Activated CD4-positive, alpha-beta memory T cell treated with anti-CD3 and anti-CD28 coated beads, Interleukin-2, amount 10 ng/mL, durations not matched to agents 7 days and 5 days (primary cell): ENCODE data around the gene AADAC. TPM values are rescaled to one million over a fixed set of nuclear protein-coding genes. Genes with fewer than 3 reads are reported as not detected.
"Not testable (repeated sequence)": the region's sequence is repeated elsewhere in the genome, so short reads cannot be mapped to it uniquely, and the experiment has no call there.

Experiments
- CTCF ChIA-PET: fragments of 350-600 bp; sonication (Branson Sonifier 250); formaldehyde crosslinking; loops from one replicate; lab custom pipeline; 2021; ENCODE audit warnings: antibody characterized with exemption, inconsistent platforms; lab: Charles Lee
- POLR2A ChIA-PET: fragments of 350-600 bp; sonication (Branson Sonifier 250); formaldehyde crosslinking; loops from one replicate; lab custom pipeline; 2021; ENCODE audit warnings: antibody characterized with exemption; lab: Charles Lee
- DNase-seq: peaks from one replicate; pipeline ENCODE4 v3.0.0-alpha.2; 2020
- H3K27ac Mint-ChIP-seq: one replicate; pipeline ENCODE4 v1.8.0; 2021; ENCODE audit warnings: mild to moderate bottlenecking, mixed read lengths
- H3K27me3 Mint-ChIP-seq: one replicate; pipeline ENCODE4 v1.8.0; 2021; ENCODE audit warnings: mixed read lengths
- H3K36me3 Mint-ChIP-seq: one replicate; pipeline ENCODE4 v1.8.0; 2021; ENCODE audit warnings: low read depth, mixed read lengths
- H3K4me1 Mint-ChIP-seq: one replicate; pipeline ENCODE4 v1.8.0; 2021; ENCODE audit warnings: mixed read lengths
- H3K4me3 Mint-ChIP-seq: one replicate; pipeline ENCODE4 v1.8.0; 2021; ENCODE audit warnings: mild to moderate bottlenecking, mixed read lengths
- H3K9me3 Mint-ChIP-seq: one replicate; pipeline ENCODE4 v1.8.0; 2021; ENCODE audit warnings: mixed read lengths
- total RNA-seq, 2 experiments: library from RNA; stranded (reverse); gene quantifications; one replicate each; pipeline ENCODE4 v1.2.3, GENCODE V29; 2021

The AADAC gene
- total RNA-seq, 2 experiments from 2014 or later, result not detected

- no peak for DNase-seq
- Mint-ChIP-seq H3K27me3 (peaks cover 30% of the 10 kb centered on the region), H3K4me3 (no peak overlapping the region), H3K9me3 (peaks cover 2% of the 10 kb centered on the region), H3K27ac (no peak overlapping the region), H3K36me3 (no peaks in the 10 kb centered on the region), H3K4me1 (no peaks in the 10 kb centered on the region)
- CTCF ChIA-PET, result no interaction called here
- POLR2A ChIA-PET, result no interaction called here
Measured at GRCh38 chr3:151845306-151845905, 31.5 kb downstream of the AADAC start.

GRCh38 chr3:151850065-151850464 lies 36.1 kb downstream of the AADAC start:
- H3K27me3 Mint-ChIP-seq, result peaks cover 22% of the 10 kb centered on the region
- CTCF ChIA-PET, H3K9me3 Mint-ChIP-seq, POLR2A ChIA-PET, H3K27ac Mint-ChIP-seq, H3K4me1 Mint-ChIP-seq, H3K4me3 Mint-ChIP-seq, H3K36me3 Mint-ChIP-seq, DNase-seq: not testable (repeated sequence)

DNA sequence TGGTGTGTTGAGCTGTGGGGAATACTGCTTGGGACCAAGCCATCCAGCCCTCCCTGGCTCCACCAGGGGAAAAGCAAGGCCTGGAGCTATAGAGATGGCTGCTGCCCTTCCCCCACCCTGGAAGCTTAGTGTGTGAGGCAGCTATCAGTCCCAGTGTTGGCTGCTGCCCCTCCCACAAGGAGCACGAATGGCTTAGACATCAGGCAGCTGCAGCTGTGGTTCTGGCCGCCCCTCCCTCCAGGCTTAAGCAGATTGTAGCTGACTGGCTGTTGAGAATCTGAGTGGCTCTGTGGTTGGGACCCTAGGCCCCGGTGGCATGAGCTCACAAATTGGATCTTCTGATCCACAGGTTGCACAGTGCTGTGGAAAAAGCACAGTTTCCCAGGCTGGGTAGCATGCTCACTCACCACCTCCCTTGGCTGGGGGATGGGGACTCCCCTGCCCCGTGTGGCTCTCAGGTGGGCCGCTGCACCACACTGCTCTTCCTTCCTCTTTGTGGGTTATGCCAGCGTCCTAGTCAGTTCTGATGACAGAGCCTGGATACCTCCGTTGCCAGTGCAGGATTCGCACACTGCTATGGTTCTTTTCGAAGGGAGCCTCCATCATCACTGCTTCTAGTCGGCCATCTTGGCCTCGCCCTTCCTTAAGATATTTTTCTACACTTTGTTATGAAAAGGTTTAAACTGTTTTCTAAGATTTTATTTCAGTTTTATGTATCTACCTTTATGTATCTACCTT lies 38.3 kb downstream of the AADAC start:
- POLR2A ChIA-PET, result no interaction called here
- Mint-ChIP-seq H3K27me3 (peaks cover 14% of the 10 kb centered on the region), H3K9me3 (peaks cover 8% of the 10 kb centered on the region), H3K4me3 (no peak overlapping the region), H3K27ac (no peak overlapping the region), H3K4me1 (no peaks in the 10 kb centered on the region), H3K36me3 (no peaks in the 10 kb centered on the region)
- DNase-seq, result no peak
- CTCF ChIA-PET, result no interaction called here

- Mint-ChIP-seq H3K27ac (no peak overlapping the region), H3K4me3 (no peak overlapping the region), H3K9me3 (no peaks in the 10 kb centered on the region), H3K36me3 (no peaks in the 10 kb centered on the region), H3K27me3 (peaks cover 6% of the 10 kb centered on the region), H3K4me1 (no peaks in the 10 kb centered on the region)
- POLR2A ChIA-PET, result no interaction called here
- CTCF ChIA-PET, result no interaction called here
- DNase-seq, result no peak
Measured at GRCh38 chr3:151856118-151856517, 42.2 kb downstream of the AADAC start.

DNA sequence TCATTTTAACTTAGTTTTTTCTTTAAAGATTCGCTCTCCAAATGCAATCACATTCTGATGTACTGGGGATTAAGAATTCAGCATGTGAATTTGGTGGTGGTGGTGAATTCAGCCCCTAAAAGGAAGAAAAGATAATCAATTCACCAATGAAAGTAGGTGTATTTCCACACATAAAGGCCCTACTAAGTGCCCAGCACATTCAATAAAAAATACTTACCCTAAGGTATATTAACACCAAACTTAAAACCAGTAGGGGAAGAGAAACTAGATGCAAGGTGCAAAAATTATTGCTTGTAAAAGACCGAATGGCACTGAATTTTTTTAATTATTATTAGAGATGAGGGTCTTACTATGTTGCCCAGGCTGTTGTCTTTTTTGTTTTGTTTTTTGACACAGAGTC lies 42.7 kb downstream of the AADAC start:
- no peaks in the 10 kb centered on the region for H3K9me3 Mint-ChIP-seq
- POLR2A ChIA-PET, result no interaction called here
- no peaks in the 10 kb centered on the region for H3K4me1 Mint-ChIP-seq
- peaks cover 5% of the 10 kb centered on the region for H3K27me3 Mint-ChIP-seq
- no peaks in the 10 kb centered on the region for H3K36me3 Mint-ChIP-seq
- H3K4me3 Mint-ChIP-seq, result no peak overlapping the region
- no peak overlapping the region for H3K27ac Mint-ChIP-seq
- CTCF ChIA-PET, result no interaction called here
- DNase-seq, result no peak

DNA sequence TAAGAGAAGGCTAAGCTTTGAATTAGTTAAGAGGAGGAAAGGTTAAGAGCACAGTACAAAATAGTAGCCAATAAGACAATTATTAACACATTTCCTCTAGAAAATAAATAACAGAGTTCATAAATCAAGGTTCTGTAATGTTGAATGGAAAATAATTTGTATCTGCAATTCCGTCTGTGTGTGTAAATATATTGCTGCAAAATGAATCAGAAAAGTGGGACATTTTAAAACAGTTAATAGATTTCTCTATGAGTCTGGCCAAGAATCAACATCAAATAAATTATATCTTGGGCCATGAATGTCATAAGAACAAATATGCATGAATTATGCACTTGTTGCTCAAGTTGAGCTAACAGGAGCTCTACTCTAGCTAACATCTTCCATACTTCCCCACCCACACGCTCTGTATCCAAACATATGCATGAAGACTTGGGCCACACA lies 45.3 kb downstream of the AADAC start:
- CTCF ChIA-PET, result no interaction called here

GRCh38 chr3:151859905-151860304 lies 46.0 kb downstream of the AADAC start:
- ChIA-PET POLR2A (no interaction called here), CTCF (interaction anchor here (1.4 kb wide), 1 partner anchor 59 kb away, joined by 3 read pairs; no protein-coding TSS in a partner anchor)
- Mint-ChIP-seq H3K27ac (no peak overlapping the region), H3K27me3 (peaks cover 5% of the 10 kb centered on the region), H3K36me3 (no peaks in the 10 kb centered on the region), H3K9me3 (no peaks in the 10 kb centered on the region), H3K4me3 (no peak overlapping the region), H3K4me1 (no peaks in the 10 kb centered on the region)
- DNase-seq, result no peak

More for the DNA sequence above, 45.3 kb downstream of the AADAC start:
- Mint-ChIP-seq H3K27me3 (peaks cover 5% of the 10 kb centered on the region), H3K4me1 (no peaks in the 10 kb centered on the region), H3K4me3 (no peak overlapping the region), H3K27ac (no peak overlapping the region), H3K9me3 (no peaks in the 10 kb centered on the region), H3K36me3 (no peaks in the 10 kb centered on the region)
- POLR2A ChIA-PET, result no interaction called here
- no peak for DNase-seq

GRCh38 chr3:151863611-151864010 lies 49.7 kb downstream of the AADAC start:
- Mint-ChIP-seq H3K9me3 (no peaks in the 10 kb centered on the region), H3K27ac (no peak overlapping the region), H3K4me1 (no peaks in the 10 kb centered on the region), H3K4me3 (no peak overlapping the region), H3K27me3 (peaks cover 5% of the 10 kb centered on the region), H3K36me3 (no peaks in the 10 kb centered on the region)
- ChIA-PET CTCF (no interaction called here), POLR2A (no interaction called here)
- no peak for DNase-seq

GRCh38 chr3:151864423-151865101 lies 50.6 kb downstream of the AADAC start:
- no peak for DNase-seq
- no peak overlapping the region for H3K4me3 Mint-ChIP-seq
- H3K9me3 Mint-ChIP-seq, result no peaks in the 10 kb centered on the region
- ChIA-PET CTCF (no interaction called here), POLR2A (no interaction called here)
- H3K27me3 Mint-ChIP-seq, result peaks cover 3% of the 10 kb centered on the region
- H3K27ac Mint-ChIP-seq, result no peak overlapping the region
- H3K36me3 Mint-ChIP-seq, result no peaks in the 10 kb centered on the region
- H3K4me1 Mint-ChIP-seq, result no peaks in the 10 kb centered on the region

- ChIA-PET POLR2A (no interaction called here), CTCF (interaction anchor here (0.6 kb wide), 1 partner anchor 1024 kb away, joined by 3 read pairs; no protein-coding TSS in a partner anchor)
- Mint-ChIP-seq H3K4me3 (no peak overlapping the region), H3K27ac (no peak overlapping the region), H3K9me3 (no peaks in the 10 kb centered on the region), H3K27me3 (peaks cover 3% of the 10 kb centered on the region), H3K36me3 (no peaks in the 10 kb centered on the region), H3K4me1 (peaks cover 5% of the 10 kb centered on the region)
- DNase-seq, result no peak
Measured at GRCh38 chr3:151866711-151867410, 52.9 kb downstream of the AADAC start.

- no peak for DNase-seq
- no peaks in the 10 kb centered on the region for H3K9me3 Mint-ChIP-seq
- H3K4me3 Mint-ChIP-seq, result no peak overlapping the region
- H3K4me1 Mint-ChIP-seq, result peaks cover 7% of the 10 kb centered on the region
- POLR2A ChIA-PET, result no interaction called here
- no peak overlapping the region for H3K27ac Mint-ChIP-seq
- H3K27me3 Mint-ChIP-seq, result peaks cover 3% of the 10 kb centered on the region
- CTCF ChIA-PET, result no interaction called here
- H3K36me3 Mint-ChIP-seq, result no peaks in the 10 kb centered on the region
Measured at GRCh38 chr3:151867666-151868065, 53.8 kb downstream of the AADAC start.

- H3K36me3 Mint-ChIP-seq, result no peaks in the 10 kb centered on the region
- H3K4me3 Mint-ChIP-seq, result no peak overlapping the region
- H3K4me1 Mint-ChIP-seq, result peaks cover 7% of the 10 kb centered on the region
- H3K27me3 Mint-ChIP-seq, result peaks cover 3% of the 10 kb centered on the region
- ChIA-PET POLR2A (no interaction called here), CTCF (no interaction called here)
- H3K27ac Mint-ChIP-seq, result no peak overlapping the region
- no peak for DNase-seq
- H3K9me3 Mint-ChIP-seq, result no peaks in the 10 kb centered on the region
Measured at GRCh38 chr3:151869181-151869580, 55.3 kb downstream of the AADAC start.
